ENCODE measurements around the gene SLC9B2.

Gene SLC9B2

DNA sequence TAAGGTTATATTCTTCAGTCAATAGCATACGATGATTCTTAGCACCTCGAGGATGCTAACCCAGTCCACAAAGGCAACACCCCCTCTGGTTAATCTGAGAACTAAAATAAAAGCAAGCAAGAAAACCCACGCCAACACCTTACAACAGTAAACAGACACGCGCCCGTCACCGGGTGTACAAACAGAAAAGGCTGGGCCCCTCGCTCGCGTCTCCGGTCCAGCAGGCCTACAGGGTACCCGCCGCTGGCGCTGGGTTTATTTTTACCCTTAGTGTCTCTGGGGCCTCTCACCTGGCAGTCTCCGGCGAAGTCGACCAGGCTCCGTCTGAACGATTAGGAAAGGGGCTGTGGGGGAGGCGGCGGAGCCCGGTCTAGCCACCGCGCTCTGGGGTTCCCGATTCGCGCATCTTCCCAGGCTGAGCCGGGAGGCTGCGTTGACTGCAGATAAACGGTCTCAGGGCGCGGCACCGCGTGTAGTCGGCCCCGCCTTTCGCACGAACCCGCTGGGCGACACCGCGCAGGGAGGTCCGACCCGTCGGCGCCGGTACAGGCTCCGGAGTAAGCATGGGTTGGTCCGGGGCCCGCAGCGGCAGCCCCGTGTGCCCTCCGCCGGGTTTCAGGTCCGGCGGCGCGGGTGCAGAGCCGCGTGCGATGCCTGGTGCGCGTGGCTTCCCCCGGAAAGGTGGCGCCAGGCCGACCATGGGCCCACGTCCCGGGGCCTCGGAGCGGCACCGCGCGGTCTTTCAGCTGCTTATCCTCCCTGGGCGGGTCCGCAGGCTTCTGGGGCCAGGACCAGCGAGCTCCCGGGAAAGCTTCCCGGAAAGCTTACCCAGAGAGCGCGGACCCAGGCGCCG, 441 bp downstream of the SLC9B2 start:
- DNase-seq (ENCODE audit: low spot score), result peak; percentile 41

DNA sequence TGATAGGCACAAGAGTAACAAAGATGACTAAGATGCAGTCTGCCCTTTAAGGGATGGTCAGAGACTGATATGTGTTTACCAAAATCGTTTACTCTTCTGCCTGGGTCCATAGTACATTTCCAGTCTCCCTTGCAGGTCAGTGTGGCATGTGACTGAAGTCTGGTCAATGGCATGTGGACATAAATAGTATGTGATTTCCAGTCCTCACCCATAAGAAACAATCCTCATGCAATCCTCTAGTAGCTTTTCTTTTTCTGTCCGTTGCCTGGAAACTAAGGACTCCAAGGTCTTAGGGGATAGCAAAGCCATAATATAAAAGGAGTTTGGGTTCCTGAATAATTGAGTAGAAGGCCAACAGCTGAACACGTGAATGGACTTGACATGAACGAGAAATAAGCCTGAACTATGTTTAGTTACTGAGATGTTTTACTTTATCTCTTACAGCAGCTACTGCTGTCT, 1.1 kb downstream of the SLC9B2 start:
- DNase-seq (ENCODE audit: low spot score), result peak; percentile 24

DNA sequence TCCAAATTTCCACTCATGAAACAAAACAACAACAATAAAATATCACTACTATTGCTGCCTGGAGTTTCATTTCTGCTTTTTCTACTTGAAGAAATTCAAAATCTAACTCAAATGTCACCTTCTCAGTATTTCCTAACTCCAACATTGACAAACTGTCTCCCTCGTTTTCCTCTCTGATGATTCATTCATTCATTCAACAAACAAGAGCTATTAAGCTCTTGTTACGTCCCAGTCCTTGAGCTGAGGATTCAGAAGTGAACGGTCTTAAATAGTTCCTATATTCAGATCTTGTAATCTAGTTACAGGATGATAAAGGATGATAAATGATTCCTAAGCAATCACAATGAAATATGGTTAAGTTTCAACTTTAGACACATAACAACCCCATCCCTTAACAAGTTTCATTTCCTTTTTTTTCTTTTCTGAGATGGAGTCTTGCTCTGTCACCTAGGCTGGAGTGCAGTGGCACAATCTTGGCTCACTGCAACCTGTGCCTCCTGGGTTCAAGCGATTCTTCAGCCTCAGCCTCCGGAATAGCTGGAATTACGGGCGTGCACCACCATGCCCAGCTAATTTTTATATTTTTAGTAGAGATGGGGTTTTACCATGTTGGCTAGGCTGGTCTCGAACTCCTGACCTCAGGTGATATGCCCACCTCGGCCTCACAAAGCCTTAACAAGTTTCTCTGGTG, 1.7 kb downstream of the SLC9B2 start:
- no peak for DNase-seq (ENCODE audit: low spot score)

DNA sequence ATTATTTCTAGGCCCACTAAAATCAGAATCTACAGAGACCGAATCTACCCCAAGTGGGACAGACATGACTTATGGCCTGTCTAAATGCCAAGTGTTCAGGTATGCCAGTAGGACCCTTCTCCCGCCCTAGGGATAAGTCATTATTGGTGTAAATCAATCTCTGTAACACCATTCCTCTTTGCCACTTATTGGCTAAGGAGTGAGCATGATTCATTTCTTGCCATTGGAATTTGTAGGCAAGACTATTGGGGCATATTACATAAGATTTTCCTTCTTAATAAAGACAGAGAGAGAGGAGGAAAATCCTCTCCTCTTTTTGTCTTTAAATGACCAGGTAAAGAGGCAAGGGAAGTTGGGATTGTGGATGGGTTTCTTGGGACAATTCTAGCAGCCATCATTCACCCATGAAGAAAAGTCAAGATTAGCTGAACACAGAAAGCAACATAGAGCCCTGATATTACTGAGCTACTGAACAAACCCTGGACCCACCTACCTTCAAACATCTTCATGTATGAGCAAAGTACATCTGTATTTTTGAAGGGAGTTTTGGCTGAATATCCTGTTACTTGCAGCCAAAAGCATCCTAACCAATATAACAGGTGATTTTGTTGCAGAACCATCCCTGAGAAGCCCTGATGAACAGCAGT, 2.6 kb downstream of the SLC9B2 start:
- DNase-seq (ENCODE audit: low spot score), result no peak

DNA sequence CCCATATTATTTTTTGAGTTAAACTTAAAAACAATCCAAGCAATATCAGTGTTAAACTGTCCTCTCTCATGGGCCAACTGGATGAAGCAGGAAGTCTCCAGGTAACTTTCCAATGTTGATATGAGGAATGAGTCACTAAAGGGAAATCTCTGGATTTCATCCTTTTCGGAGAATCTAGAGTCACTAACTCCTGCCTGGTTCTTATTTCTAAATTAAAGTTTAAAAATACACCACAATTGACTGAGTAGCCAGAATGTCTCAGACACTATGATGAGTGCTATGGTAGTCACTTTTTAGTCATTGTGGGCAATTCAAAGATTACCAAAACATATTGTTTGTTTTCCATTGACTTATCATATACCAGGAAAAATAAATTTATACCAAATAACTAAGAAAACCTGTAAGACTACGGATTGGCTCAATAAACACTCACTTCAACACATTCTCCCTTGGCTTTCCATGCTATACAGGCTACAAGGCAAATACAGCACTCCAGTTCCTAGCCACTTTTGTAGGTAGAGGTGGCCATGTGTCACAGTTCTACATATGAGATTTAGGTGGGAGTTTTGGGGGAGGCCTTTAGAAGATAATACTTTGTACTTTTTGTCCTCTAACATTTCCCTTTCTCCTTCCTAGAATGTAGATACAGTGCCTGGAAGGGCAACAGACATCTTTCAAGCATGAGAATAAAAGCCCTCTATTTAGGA, 8.6 kb downstream of the SLC9B2 start:
- DNase-seq (ENCODE audit: low spot score), result no peak

DNA sequence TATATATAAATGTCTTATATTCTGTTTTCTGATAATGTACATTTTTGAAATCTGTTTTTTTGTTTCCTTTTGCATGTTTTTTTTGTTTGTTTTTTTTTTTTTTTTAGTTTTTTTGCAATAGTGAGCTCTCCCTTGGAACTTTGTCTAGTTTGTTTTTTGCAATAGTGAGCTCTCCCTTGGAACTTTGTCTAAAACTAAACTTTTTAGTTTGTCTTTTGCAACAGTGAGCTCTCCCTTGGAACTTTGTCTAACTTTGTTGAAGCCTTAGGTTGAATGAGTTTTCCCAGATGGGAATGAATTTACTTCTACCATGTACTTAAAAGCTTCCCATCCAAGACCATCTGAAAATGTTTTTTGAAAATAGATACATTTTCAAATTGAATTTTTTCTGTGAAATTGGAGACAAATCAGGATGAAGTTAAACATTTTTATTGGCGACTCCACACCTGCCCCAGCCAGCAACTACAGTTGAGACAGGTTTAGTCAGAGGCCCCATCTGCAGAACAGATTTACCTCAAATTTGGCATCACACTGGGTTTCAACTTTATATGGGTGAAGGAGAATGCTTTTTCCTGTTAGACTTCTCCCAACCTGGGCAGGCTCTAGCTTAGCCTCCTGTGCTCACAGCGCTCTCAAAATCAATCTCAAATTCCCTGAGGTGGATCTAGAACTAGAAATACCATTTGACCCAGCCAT, 16.0 kb downstream of the SLC9B2 start:
- DNase-seq (ENCODE audit: low spot score), result no peak

DNA sequence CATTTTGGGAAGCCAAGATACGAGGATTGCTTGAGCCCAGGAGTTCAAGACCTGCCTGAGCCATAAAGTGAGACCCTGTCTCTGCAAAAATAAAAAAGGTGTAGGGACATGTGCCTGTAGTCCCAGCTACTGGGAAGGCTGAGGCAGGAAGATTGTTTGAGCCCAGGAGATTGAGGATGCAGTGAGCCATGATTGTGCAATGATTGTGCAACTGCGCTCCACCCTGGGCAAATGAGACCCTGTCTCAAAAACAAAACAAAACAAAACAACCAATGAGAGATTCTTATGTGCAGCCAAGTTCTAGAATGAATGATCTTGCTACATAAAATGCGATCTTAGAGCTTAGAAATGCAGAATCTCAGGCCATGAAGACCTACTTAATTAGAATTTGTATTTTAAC, 22.5 kb downstream of the SLC9B2 start:
- no peak for DNase-seq (ENCODE audit: low spot score)

DNA sequence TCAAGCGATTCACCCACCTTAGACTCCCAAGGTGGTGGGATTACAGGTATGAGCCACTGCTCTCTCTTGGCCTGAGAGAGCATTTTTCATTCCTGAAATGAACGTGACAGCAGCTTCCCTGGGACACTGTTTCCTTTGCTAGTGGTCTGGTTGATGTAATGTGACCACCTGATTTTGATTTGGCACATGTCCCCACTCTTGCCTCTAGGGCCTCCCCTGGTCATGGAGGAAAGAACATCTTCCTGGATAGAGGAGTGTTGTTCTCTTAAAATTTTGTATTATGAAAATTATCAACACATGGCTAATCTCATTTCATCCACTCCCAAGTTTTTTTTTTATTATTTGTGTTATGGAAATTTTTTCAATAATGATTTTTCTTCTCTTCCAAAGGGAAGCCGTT, 23.8 kb downstream of the SLC9B2 start:
- no peak for DNase-seq (ENCODE audit: low spot score)

DNA sequence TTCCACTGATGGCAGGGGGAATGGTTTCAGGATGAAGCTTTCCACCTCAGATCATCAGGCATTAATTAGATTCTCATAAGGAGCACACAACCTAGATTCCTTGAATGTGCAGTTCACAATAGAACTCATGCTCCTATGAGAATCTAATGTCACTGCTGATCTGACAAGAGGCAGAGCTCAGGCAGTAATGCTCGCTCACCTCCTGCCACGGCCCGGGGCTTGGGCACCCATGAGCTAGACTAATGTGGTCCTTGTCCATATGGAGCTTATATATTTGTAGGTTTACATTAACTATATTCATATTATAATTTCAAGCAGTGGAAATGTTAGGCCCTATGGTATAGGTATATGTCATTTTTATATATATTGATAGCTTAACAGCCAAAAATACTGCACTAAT, 24.4 kb downstream of the SLC9B2 start:
- no peak for DNase-seq (ENCODE audit: low spot score)

DNA sequence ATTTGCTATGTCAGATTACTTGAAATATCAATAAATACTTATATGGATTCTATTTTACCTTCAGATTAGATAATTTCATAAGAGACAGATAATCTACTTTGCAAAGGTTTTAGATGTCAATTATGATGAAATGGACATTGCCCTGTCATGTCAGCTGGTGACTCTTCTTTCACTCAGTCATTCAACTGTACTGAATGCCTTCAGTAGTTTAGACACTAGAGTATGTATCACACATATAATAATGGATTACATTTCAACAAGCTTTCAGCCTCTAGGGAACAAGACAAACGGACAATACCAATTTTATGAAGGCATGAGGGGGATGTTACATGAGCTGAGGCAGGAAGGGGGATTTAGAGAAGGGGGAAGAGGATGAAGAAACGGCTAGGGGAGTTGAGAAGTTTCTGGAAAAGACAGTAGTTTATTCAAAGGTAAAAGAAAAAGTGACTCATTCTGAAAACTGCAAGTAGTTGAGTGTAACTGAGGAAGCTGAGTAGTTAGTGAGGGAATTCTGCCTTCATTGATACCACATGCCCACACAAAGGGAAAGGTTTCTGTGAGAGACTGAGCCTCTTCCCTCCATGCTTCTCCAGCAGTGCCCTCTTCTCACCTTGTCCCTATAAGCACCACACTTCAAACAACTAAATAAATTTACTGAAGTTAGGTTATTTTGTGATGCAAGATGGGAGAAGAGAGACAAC, 25.7 kb downstream of the SLC9B2 start:
- no peak for DNase-seq (ENCODE audit: low spot score)

DNA sequence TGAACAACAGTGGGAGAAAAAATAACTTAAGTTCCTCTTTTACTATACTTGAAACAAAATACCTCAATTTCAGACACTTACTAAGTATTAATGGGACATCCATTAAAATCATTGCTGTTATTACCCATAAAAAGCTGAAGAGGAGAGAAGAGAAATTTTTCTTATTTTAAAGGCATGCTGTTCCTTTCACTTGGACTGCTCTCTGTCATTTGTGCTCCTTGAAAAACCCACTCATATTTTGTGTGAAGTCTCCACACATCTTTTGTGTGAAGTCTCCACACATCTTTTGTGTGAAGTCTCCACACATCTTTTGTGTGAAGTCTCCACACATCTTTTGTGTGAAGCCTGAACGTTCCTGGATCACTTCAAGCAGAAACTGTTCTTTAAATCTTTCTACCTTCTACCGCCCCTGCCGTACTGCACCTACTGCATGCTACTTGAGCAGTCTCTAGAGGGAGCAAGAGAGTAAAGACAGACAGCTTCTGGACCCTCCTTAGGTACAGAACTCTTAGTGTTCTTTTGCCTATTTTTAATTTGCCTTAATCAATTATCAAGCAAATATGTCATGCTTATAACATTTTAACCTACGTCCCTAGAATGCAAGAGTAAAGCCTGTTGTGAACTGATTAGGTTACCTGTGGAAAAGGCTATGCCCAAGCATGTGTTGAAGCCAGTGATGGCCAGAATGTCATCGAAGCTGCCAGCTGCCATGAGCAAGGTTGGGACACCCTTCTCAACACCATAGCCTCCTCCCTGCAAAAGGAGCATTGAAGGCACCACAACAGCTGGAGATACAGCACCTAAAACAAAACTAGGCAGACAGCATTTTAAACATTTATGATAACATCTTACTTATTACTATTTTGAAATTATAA, 29.9 kb downstream of the SLC9B2 start:
- DNase-seq (ENCODE audit: low spot score), result peak; percentile 39

DNA sequence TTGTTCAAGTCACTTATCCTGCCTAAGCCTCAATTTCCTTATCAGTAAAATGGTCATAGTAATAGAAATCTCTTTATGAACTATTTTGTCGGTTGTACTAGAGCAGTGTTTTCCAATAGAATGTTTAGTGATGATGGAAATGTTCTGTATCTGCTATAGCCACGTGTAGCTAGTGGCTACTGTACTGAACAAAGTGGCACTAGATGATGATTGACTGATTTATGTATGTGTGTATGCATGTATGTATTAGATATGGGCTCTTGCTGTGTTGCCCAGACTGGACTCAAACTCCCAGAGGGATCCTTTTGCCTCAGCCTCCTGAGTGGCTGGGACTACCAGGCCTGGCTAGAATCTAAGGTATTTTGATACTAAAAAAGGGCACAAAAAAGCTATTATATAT, 32.4 kb downstream of the SLC9B2 start:
- no peak for DNase-seq (ENCODE audit: low spot score)

DNA sequence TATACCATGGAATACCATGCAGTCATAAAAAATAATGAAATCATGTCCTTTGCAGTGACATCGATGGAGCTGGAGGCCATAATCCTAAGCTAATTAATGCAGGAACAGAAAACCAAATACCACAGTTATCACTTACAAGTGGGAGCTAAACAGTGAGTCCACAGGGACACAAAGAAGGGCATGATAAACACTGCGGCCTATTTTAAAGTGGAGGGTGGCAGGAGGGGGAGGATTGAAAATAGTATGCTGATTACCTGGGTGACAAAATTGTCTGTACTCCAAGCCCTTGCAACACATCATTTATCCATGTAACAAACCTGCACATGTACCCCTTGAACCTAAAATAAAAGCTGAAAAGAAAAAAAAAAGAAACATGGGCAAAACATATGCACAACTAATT, 40.4 kb downstream of the SLC9B2 start:
- no peak for DNase-seq (ENCODE audit: low spot score)

DNA sequence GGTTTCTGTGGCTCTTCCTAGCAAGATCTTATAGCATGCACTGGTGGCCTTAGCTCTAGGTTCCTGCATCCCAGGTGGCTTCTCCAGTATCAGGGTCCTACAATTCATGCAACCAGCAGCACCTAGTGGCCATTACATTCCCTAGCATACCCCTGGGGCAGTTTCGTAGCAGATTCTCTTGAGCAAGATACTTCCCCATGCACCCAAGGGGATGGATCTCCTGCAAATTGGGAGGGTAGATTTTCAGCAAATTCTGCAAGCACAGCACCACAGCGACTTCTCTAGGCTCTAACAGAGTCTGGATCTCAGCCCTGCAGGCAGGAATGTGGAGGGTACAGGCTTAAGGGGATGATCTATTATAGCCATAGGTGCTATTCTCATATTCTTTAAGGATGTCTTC, 44.0 kb downstream of the SLC9B2 start:
- DNase-seq (ENCODE audit: low spot score), result no peak

DNA sequence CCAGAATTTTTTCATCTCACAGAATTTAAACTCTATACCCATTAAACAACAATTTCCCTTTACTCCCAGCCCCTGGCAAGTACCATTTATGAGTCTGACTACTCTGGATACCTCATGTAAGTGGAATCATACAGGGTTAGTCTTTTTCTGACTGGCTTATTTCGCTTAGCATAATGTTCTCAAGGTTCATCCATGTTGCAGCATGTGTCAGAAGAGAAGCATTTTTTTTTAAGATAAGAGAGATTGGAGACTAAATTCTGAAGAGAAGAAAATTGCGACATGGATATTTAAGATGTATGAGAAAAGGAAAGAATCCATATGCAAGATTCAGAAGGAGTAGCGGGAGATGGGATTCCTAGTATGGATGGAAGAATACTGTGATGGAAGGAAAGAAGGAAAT, 45.8 kb downstream of the SLC9B2 start:
- no peak for DNase-seq (ENCODE audit: low spot score)

DNA sequence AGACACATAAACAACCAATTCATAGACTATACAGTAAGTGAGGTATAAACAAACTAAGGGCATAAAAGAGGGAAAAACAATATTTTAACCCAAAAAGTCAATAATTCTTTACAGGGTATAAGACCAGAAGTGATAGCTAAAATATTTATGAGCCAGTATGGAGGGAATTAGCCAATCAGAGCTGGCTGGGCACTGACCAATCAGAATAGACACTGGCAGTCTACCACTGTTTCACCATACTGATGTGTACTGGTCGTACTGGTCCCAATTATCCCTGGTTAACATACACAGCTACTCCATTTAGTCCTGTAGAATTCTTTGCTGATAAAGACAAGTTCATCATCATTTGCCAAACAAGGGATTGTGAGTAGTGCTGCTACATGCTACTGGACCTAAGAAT, 47.3 kb downstream of the SLC9B2 start:
- no peak for DNase-seq (ENCODE audit: low spot score)

DNA sequence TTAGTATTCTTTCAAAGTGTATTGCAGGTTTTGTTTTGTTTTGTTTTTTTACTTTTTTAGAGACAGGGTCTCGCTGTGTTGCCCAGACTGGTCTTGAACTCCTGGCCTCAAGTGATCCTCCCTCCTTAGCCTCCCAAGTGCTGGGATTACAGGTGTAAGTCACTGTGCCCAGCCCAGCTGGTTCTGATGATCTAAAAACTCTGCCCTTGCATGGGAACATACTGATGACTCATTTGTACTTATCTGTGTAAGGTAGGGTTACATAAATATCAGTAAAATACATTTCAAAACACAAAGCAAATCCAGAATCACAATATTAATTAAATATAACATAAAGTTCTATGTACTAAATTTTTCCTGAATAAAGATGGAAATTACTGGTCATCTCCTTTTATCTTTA, 49.7 kb downstream of the SLC9B2 start:
- no peak for DNase-seq (ENCODE audit: low spot score)

DNA sequence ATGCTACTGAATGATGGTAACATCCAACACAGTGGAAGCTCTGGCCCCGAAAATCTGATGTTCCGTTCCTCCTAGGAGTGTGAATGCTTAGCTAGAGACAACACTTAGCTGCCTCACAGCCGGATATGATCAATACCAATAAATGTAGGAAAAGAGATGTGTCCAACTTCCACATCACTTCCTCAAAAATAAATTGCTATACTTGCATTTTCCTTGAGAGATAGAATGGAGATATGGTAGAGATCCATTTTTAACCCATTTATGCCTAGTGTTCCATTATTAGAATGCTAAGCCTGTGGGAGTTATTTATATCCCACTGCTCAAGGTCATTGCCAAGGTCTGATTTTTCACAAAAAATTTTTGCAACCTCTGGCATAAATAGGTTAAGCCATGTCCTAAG, 51.6 kb downstream of the SLC9B2 start:
- no peak for DNase-seq (ENCODE audit: low spot score)

DNA sequence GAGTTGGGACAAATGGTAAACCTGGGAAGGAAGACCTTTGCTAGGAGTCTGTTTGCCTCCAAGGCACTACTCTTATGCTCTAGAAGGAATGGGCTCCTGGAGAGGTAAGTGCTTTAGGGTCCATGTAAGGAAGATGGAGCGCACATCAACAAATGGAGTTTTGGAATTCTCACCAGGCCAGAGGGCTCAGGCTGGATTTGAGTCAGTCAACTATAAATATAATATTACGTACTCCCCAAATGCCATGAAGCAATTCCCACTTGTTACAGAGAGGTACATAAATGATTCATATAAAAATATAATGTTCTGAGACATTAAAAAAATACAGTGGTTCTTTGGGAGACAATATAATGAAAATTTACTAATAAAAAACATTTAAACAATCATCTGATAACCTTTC, 55.4 kb downstream of the SLC9B2 start:
- no peak for DNase-seq (ENCODE audit: low spot score)

All from globus pallidus (tissue), 1 donor.